ENCODE data around the gene SLC35D2.
"Not testable (repeated sequence)": the region's sequence is repeated elsewhere in the genome, so short reads cannot be mapped to it uniquely, and the experiment has no call there.

GRCh38 chr9:96306958-96307357, 76.6 kb downstream of the SLC35D2 start:
- TF ChIP-seq, protein P1, sequence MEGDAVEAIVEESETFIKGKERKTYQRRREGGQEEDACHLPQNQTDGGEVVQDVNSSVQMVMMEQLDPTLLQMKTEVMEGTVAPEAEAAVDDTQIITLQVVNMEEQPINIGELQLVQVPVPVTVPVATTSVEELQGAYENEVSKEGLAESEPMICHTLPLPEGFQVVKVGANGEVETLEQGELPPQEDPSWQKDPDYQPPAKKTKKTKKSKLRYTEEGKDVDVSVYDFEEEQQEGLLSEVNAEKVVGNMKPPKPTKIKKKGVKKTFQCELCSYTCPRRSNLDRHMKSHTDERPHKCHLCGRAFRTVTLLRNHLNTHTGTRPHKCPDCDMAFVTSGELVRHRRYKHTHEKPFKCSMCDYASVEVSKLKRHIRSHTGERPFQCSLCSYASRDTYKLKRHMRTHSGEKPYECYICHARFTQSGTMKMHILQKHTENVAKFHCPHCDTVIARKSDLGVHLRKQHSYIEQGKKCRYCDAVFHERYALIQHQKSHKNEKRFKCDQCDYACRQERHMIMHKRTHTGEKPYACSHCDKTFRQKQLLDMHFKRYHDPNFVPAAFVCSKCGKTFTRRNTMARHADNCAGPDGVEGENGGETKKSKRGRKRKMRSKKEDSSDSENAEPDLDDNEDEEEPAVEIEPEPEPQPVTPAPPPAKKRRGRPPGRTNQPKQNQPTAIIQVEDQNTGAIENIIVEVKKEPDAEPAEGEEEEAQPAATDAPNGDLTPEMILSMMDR (conservative IDR thresholded peaks at IDR 0.05 in 1 of 2, IDR thresholded peaks at IDR 0.05 in 1 of 2; ENCODE audit: low read depth in 1 of 2, low read length in 2 of 2), result not testable (repeated sequence)
- not testable (repeated sequence) for TF ChIP-seq EZH2 (IDR thresholded peaks at IDR 0.05; ENCODE audit: low read length, missing control alignments)
